WTC11 (cell line): ENCODE results near the gene KIAA0753. TPM values are rescaled to one million over a fixed set of nuclear protein-coding genes. Genes with fewer than 3 reads are reported as not detected.

Experiments
- ATAC-seq: fragments of 200-7000 bp; cut with Tn5 transposase; 2 replicates; pipeline ENCODE4 v1.10.0; 2021; ENCODE audit warnings: mild to moderate bottlenecking, moderate library complexity
- CTCF ChIA-PET: fragments of 300-600 bp; sonication (Branson Sonifier 250); formaldehyde crosslinking; loops from one replicate; lab custom pipeline; 2021; ENCODE audit warnings: antibody characterized with exemption; lab: Charles Lee
- POLR2A ChIA-PET: fragments of 350-600 bp; sonication (Branson Sonifier 250); formaldehyde crosslinking; loops from one replicate; lab custom pipeline; 2021; ENCODE audit warnings: antibody characterized with exemption; lab: Charles Lee
- DNase-seq: peaks from one replicate; pipeline ENCODE4 v3.0.0; 2021; ENCODE audit warnings: low spot score
- H3K27ac Mint-ChIP-seq: 2 replicates; pipeline ENCODE4 v1.8.0; 2021; ENCODE audit warnings: mixed read lengths
- H3K27me3 Mint-ChIP-seq: 2 replicates; pipeline ENCODE4 v1.8.0; 2021; ENCODE audit warnings: low read depth, mild to moderate bottlenecking, moderate library complexity, mixed read lengths
- H3K36me3 Mint-ChIP-seq: 2 replicates; pipeline ENCODE4 v1.8.0; 2021; ENCODE audit warnings: mixed read lengths
- H3K4me1 Mint-ChIP-seq: 2 replicates; pipeline ENCODE4 v1.8.0; 2022; ENCODE audit warnings: mixed read lengths
- H3K4me3 Mint-ChIP-seq: 2 replicates; pipeline ENCODE4 v1.8.0; 2021; ENCODE audit warnings: mild to moderate bottlenecking, moderate library complexity, mixed read lengths
- H3K9me3 Mint-ChIP-seq: 2 replicates; pipeline ENCODE4 v1.8.0; 2021; ENCODE audit warnings: mixed read lengths
- ATF6 ChIP-seq: sonication (generic); formaldehyde crosslinking; IDR thresholded peaks from 2 replicates; pipeline ENCODE4 v1.8.1; 2023; ENCODE audit warnings: mild to moderate bottlenecking, missing genetic modification reagents
- CBFB ChIP-seq: sonication (generic); formaldehyde crosslinking; IDR thresholded peaks from 2 replicates; pipeline ENCODE4 v1.8.1; 2022; ENCODE audit warnings: mild to moderate bottlenecking, low read depth, missing genetic modification reagents
- CREB1 ChIP-seq: sonication (generic); formaldehyde crosslinking; IDR thresholded peaks from 2 replicates; pipeline ENCODE4 v1.8.0; 2023; ENCODE audit warnings: mild to moderate bottlenecking, missing genetic modification reagents
- ERG ChIP-seq: fragments of 250-450 bp; sonication (Bioruptor Pico); IDR thresholded peaks from 2 replicates; pipeline ENCODE4 v1.8.0; 2021; ENCODE audit warnings: mild to moderate bottlenecking
- GRHL2 ChIP-seq: fragments of 250-450 bp; sonication (Bioruptor Pico); IDR thresholded peaks from 2 replicates; pipeline ENCODE4 v1.8.0; 2022; ENCODE audit warnings: mild to moderate bottlenecking, moderate library complexity; ENCODE audit not compliant: insufficient replicate concordance, severe bottlenecking
- KAT7 ChIP-seq: sonication (generic); formaldehyde crosslinking; IDR thresholded peaks from 2 replicates; pipeline ENCODE4 v1.8.1; 2023; ENCODE audit warnings: missing genetic modification reagents, mild to moderate bottlenecking, borderline replicate concordance
- MYBL2 ChIP-seq: sonication (generic); formaldehyde crosslinking; IDR thresholded peaks from 2 replicates; pipeline ENCODE4 v1.8.1; 2023; ENCODE audit warnings: mild to moderate bottlenecking, moderate library complexity, missing genetic modification reagents
- NFATC4 ChIP-seq: fragments of 250-450 bp; sonication (Bioruptor Pico); IDR thresholded peaks from 2 replicates; pipeline ENCODE4 v1.9.0; 2021; ENCODE audit warnings: mild to moderate bottlenecking
- NR1H2 ChIP-seq: sonication (generic); formaldehyde crosslinking; IDR thresholded peaks from 2 replicates; pipeline ENCODE4 v1.9.0; 2021; ENCODE audit warnings: mild to moderate bottlenecking, moderate library complexity, missing genetic modification reagents
- PREB ChIP-seq: sonication (generic); formaldehyde crosslinking; IDR thresholded peaks from 2 replicates; pipeline ENCODE4 v1.8.1; 2022; ENCODE audit warnings: mild to moderate bottlenecking, missing genetic modification reagents, moderate library complexity, borderline replicate concordance
- SMAD4 ChIP-seq: sonication (generic); formaldehyde crosslinking; IDR thresholded peaks from 2 replicates; pipeline ENCODE4 v1.8.0; 2022; ENCODE audit warnings: mild to moderate bottlenecking, missing genetic modification reagents
- TCF7 ChIP-seq: sonication (generic); formaldehyde crosslinking; IDR thresholded peaks from 2 replicates; pipeline ENCODE4 v1.8.0; 2022; ENCODE audit warnings: mild to moderate bottlenecking, low read depth, missing genetic modification reagents, moderate library complexity
- TEAD1 ChIP-seq: sonication (generic); formaldehyde crosslinking; IDR thresholded peaks from 2 replicates; pipeline ENCODE4 v1.8.0; 2022; ENCODE audit warnings: mild to moderate bottlenecking, missing genetic modification reagents
- ZNF281 ChIP-seq: sonication (generic); formaldehyde crosslinking; IDR thresholded peaks from 2 replicates; pipeline ENCODE4 v1.8.0; 2023; ENCODE audit warnings: mild to moderate bottlenecking, missing genetic modification reagents
- ZNF317 ChIP-seq: sonication (generic); formaldehyde crosslinking; IDR thresholded peaks from 2 replicates; pipeline ENCODE4 v1.8.1; 2023; ENCODE audit warnings: low read depth, mild to moderate bottlenecking, moderate library complexity, missing genetic modification reagents, borderline replicate concordance
- ZNF396 ChIP-seq: fragments of 250-450 bp; sonication (Bioruptor Pico); IDR thresholded peaks from 2 replicates; pipeline ENCODE4 v1.8.0; 2021; ENCODE audit warnings: mild to moderate bottlenecking, moderate library complexity, borderline replicate concordance
- ZNF423 ChIP-seq: fragments of 250-450 bp; sonication (Bioruptor Pico); IDR thresholded peaks from 2 replicates; pipeline ENCODE4 v2.1.2; 2022; ENCODE audit warnings: mild to moderate bottlenecking, moderate library complexity
- ZNF671 ChIP-seq: fragments of 250-450 bp; sonication (Bioruptor Pico); IDR thresholded peaks from 2 replicates; pipeline ENCODE4 v1.8.0; 2021; ENCODE audit warnings: mild to moderate bottlenecking
- ZSCAN18 ChIP-seq: fragments of 250-450 bp; sonication (Bioruptor Pico); IDR thresholded peaks from 2 replicates; pipeline ENCODE4 v2.1.2; 2022; ENCODE audit warnings: mild to moderate bottlenecking, moderate library complexity
- total RNA-seq: library from RNA; stranded (reverse); gene quantifications from 3 replicates; pipeline ENCODE4 v1.2.3, GENCODE V29; 2021

KIAA0753 gene
- total RNA-seq, 1 experiment from 2014 or later = 22.8 TPM

- no peak for TF ChIP-seq ZNF281 (CRISPR knock-in tag)
- no peak for TF ChIP-seq SMAD4
- no peak for TF ChIP-seq MYBL2 (CRISPR knock-in tag)
- no peak for TF ChIP-seq GRHL2
- TF ChIP-seq, all 79 proteins: peak for 0
These were observed 32.2 kb downstream of the KIAA0753 start (continued) for GRCh38 chr17:6608321-6608720.

- Mint-ChIP-seq H3K27ac (no peak overlapping the region), H3K27me3 (no peaks in the 10 kb centered on the region), H3K4me1 (no peaks in the 10 kb centered on the region), H3K36me3 (peaks cover 42% of the 10 kb centered on the region), H3K4me3 (no peak overlapping the region), H3K9me3 (no peaks in the 10 kb centered on the region)
- CTCF ChIA-PET = no interaction called here
- POLR2A ChIA-PET = interaction anchor here (0.7 kb wide), 1 partner anchor 171 kb away, joined by 6 read pairs; the partner anchor contains the start of gene FBXO39
- no peak for TF ChIP-seq CBFB
- no peak for TF ChIP-seq CREB1 (CRISPR knock-in tag)
- TF ChIP-seq ZNF317 (CRISPR knock-in tag) = no peak
- no peak for TF ChIP-seq ZSCAN18 (CRISPR knock-in tag)
- no peak for TF ChIP-seq TCF7
- no peak for TF ChIP-seq PREB (CRISPR knock-in tag)
- TF ChIP-seq NR1H2 (CRISPR knock-in tag) = no peak
- no peak for TF ChIP-seq TEAD1
- TF ChIP-seq ERG (CRISPR knock-in tag) = no peak
- no peak for TF ChIP-seq NFATC4 (CRISPR knock-in tag)
- no peak for TF ChIP-seq ZNF671 (CRISPR knock-in tag)
- TF ChIP-seq ATF6 (CRISPR knock-in tag) = no peak
- TF ChIP-seq ZNF396 (CRISPR knock-in tag) = no peak
- no peak for TF ChIP-seq ZNF423 (CRISPR knock-in tag)
- TF ChIP-seq KAT7 (CRISPR knock-in tag) = no peak
- ATAC-seq = no peak
- DNase-seq = no peak
These were observed 35.4 kb downstream of the KIAA0753 start for GRCh38 chr17:6605142-6605541.
